HG02623 (cell line): ENCODE data around the gene PHLDB3.

Experiments used
- ATAC-seq: cut with Tn5 transposase; IDR thresholded peaks from one replicate; pipeline ENCODE4 v1.9.1; 2021; ENCODE audit warnings: moderate library complexity; ENCODE audit not compliant: unreplicated experiment

PHLDB3 gene

DNA sequence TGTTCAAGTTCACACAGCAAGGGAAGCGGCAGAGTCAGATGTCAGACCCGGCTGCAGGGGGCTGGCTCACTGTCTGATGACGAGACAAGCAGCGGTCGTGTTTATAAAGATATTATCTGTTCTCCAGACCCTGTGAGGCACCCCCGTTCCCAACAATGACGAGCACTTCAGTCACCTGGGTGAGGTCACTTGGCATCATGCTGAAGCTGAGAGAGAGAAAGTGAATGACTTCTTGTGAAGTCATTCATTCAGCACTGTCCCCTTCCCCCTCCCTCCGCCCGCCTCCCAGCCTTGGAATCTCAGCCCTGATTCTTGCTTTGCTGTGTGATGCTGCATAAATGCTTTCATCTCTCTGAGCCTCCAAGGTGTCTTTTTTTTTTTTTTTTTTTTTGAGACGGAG lies 34.3 kb downstream of the PHLDB3 start:
- ATAC-seq, result no peak

DNA sequence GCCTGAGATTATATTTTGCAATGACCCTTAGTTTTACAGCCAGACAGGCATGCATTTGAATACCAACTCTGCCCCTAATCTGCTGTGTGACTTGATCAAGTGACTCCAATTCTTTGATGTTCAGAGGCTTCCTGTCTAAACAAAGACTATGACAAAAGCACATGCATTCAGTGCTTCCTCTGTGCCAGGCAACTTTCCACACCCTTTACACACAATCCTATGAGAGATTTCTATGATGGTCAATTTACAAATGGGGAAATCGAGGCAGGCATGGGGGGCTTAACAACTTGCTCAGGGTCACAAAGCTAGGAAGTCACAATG lies 35.4 kb downstream of the PHLDB3 start:
- no peak for ATAC-seq

DNA sequence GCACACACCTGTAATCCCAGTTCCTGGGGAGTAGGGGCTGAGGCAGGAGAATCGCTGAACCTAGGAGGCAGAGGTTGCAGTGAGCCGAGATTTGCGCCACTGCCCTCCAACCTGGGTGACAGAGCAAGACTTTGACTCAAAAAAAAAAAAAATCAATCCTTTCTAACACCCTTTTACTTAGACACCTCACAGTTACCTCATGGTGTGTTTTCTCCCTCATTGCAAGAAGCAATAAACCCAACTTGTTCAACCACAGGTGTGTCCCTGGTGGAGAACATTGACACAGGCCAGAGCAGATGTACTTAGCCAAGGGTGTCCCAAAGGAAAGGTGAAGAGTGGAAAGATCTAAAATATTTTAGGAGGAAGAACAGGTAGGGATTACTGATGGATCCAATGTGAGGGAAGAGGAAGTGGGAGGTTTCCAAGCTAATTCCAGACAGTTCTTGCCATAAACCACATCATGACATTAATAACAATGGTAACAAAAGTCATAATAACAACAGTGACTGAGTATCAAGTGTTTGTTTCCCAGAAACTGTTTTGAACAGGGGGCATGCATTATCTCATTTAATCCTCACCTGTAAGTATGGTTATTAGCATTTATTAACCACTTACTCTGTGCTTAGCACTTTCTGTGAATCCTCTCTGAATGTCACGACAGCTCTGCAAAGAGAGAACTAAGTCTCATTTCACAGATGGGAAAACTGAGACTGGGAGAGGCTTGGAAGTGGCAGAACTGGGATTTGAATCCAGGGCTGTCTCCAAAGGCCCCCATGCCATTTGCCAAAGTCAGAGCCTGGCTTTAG lies 36.0 kb downstream of the PHLDB3 start:
- ATAC-seq, result no peak

DNA sequence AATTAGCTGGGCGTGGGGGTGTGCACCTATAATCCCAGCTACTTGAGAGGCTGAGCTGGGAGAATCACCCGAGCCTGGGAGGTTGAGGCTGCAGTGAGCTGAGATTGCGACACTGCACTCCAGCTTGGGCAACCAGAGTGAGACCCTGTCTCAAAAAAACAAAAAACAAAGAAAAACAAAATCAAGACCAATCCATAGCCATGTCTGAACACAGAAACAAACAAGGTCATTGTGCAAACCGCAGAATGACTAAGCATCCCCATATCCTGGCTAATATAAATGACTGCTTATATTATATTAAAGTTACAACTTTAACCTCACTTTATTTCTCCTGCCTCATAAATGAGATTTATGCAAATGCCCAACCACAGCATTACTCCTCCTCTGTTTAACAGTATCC lies 36.8 kb downstream of the PHLDB3 start:
- no peak for ATAC-seq

DNA sequence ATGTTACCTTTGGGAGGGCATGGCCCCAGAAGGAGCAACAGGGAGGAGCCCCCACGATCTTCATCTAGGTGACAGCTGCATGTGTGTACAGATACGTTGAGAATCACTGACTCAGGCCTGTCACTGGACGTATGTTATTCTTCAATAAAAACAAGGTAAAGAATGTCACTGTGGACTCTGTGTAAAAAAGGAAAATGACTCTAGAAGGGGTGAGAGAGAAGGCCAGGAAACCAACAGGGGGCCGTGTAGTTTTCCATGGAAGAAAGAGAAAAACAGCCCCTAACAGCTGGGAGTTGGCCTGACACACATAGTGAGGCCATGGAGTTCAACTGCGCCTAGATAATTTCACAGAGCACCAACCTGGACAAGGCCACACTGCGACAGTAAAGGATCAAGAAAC lies 37.3 kb downstream of the PHLDB3 start:
- ATAC-seq, result no peak

DNA sequence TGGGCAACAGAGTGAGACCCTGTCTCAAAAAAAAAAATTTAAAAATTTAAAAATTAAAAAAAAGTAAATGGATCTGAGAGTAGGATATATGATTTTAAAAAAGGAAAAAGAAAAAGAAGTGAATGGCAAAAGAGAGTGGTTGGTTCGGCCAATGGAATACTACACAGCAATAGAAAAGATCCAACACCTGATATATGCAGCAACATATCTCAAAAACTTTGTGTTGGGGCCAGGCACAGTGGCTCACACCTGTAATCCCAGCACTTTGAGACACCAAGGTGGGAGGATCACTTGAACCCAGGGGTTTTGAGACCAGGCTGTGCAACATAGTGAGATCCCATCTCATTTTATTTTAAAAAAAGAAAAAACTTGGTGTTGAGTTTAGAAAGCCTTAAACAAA lies 37.8 kb downstream of the PHLDB3 start:
- no peak for ATAC-seq

DNA sequence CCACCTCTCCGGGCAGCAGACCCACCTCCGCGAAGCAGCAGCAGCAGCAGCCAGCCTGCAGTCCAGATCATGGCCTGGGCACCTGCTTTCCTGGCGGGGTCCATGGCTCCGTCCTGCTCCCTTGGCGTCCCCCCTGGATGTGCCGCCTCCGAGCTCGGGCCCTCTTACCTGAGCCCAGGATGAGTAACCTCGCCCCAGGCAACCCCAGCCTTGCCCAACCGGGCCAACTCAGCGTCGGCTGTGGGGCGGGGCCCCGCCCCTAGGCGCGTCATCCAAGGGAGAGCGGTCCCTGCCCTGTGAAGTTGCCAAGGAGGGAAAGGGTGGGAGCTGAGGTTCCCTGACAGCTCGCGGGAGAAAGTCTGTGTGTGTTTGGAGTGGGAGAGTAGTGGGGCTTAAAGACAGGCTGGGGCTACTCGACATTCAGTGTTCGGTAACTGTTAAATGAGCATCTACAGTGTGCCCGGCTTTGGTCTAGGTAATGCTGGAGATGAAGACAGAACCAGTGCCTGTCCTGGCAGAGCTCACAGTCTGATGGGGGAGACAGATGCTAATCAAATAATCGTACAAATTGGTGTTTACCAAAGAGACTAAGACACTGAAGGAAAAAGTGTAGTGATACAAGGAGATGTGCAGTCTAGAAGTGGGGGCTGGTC lies 39.0 kb downstream of the PHLDB3 start, which contains the start of gene LYPD3:
LYPD3 (minus strand) TSS at position 141 of the 653 bp plus-strand sequence; CDS start at position 104, 37 bp downstream.
- ATAC-seq, result no peak

DNA sequence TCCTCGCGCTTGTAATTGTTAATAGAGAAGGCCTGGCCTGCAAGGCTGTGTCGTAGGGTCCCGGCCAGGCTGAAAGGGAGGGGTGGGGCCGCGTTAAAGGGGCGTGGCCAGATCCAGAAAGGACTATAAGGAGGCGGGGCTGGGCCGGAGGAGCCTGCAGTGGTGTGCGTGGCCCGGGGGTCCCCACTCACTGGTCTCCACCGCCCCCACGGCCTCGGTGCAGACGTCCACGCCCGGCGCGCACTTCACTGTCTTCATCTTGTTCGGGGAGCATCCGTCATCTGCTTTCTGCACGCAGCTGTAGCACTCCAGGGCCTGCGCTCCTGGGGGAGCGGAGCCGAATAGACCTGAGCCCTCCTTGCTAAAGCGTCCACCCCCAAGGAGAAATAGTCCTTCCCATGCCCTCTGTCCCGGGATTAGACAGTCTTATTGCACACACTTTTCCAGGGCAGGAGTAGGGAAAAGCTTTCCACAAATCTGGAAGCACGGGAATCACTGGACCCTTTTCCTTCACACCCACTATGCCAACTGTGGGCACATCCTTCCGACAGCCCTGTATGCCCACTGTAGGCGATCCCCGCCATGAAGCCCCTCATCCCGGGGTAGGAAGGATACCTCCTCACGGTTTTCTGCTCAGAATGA lies 40.3 kb downstream of the PHLDB3 start:
- peak; percentile 25 for ATAC-seq

DNA sequence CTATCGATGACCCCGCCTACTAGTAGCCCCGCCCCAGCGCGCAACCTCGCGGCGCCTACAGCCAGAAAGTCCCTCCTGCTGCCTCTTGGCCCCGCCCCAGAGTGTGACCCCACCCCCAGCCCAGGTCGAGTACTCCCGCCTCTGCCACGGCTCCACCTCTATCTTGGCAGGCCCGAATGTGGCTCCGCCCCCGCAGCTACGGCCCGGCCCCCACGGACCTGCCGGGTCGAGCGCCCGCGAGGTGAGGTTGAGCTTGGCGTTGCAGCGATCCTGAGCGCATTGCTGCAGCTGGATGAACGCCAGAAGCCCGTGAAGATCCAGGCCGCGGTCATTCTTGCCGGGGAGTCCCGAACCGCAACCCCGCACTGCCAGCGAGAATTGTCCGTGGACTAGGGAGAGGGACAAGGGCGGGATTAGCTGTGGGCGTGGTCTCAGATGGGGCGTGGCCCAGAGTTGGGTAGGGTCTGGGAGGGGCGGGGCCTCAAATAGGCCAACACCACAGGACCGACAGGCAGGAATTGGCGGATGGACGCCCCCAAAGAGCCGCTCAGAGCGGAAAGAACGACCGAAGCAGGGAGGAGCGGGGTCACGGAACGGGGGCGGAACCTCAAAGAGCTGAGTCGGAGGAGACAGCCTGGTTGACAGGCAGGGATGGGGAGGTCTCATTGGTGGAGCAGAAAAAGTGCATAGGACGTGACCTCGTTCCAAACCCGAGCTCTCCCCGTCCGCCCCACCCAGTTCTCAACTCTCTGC lies 41.0 kb downstream of the PHLDB3 start:
- peak; percentile 78 for ATAC-seq

DNA sequence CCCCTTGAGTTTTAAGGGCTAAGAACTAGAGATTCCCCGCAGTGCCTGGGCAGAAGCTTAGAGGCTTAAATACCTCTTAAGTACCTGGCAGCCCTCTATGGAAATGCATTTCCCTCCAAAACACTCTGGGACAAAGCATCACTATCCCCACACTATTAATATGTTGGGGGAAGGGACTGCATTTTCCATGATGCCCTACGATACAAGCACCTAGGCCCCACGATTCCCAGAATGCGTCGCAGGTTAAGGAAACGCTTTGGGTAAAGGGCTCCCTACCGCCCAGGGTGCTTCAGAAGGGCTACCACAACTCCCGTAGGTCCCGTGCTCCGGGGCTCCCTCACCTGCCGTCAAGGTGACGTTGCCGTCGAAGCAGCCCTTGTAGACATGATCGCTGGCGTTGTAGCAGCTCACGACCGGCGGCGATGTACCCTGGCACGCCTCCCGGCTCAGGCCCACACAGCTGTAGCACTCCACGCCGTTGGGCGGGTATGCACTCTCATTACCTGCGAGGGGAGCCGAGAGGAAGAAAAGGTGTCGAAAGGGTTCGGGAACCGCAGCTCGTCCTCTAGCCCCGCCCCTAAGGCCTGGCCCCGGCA lies 41.7 kb downstream of the PHLDB3 start:
- no peak for ATAC-seq

DNA sequence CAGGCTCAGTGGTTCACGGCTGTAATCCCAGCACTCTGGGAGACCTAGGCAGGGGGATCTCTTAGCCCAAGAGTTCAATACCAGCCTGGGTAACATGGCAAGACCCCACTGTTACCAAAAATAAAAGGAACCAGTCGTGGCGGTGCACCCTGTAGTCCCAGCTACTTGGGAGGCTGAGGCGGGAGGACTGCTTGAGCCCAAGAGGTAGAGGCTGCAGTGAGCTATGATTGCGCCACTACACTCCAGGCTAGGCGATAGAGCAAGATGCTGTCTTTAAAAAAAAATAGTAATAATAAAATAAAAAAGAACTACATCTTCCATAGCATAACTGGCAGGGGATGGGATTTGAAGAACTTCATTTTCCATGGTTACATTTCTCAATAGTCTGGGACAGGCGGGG lies 42.2 kb downstream of the PHLDB3 start:
- ATAC-seq, result no peak

DNA sequence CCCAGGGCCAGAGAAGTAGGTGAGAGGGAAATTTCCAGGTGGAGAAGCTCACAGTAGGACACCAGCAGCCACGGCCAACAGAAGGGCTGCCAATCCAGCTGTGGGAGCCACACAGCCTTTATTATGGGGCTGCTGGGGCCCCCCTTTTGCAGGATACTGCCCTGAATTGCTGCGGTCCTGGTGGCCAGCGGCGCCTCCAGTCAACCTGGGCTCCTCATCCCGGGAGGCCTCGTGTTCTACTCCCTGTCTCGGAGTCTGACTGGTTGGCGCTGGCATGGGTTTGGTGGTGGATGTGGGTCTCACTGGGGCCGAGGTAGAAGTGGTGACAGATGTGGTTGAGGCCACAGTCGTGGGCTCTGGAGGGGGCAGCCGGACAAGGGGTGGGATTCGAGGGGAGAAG lies 43.2 kb downstream of the PHLDB3 start:
- ATAC-seq, result no peak

DNA sequence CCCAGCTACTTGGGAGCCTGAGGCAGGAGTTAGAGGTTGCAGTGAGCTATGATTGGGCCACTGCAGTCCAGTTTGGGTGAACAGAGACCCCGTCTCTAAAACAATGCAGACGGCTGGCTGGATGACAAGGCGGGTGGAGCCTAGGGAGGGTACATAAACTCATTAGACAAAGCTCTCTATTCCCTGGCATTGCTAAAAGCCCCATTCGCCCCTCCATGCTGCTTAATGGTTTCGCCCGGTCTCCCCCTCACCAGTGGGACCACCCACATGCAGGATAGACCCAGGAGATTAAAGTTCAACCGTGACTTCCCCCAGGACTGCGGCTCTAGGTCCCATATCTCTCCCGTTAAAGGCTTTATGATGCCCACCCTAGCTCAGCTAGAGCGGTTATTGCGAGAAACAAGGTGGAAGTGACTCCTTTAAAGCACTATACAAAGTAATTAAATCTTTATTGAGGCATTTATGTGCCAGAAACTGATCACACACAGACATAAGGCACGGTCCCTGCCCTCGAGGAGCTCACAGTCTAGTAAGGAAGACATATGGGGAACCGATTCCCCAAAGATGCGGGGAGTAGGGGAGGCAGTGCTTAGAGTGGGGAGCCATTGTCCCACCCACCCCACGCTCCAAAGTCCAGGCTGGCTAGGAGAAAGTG lies 44.1 kb downstream of the PHLDB3 start:
- no peak for ATAC-seq

DNA sequence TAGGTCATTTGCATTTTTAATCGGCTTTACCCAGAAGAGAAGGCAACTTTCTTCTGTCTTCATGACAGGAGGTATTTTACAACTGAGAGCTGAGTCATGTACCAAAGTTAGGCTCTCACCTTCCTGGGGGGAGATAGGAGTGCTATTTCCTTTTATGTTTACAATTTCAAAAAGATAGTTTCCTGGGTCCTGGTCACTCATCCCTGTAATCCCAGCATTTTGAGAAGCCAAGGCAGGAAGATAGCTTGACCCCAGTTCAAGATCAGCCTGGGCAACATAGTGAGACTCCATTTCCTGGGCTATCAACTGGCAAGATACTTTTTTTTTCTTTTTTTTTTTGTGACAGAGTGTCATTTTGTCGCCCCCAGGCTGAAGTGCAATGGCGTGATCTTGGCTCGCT lies 46.7 kb downstream of the PHLDB3 start:
- no peak for ATAC-seq

DNA sequence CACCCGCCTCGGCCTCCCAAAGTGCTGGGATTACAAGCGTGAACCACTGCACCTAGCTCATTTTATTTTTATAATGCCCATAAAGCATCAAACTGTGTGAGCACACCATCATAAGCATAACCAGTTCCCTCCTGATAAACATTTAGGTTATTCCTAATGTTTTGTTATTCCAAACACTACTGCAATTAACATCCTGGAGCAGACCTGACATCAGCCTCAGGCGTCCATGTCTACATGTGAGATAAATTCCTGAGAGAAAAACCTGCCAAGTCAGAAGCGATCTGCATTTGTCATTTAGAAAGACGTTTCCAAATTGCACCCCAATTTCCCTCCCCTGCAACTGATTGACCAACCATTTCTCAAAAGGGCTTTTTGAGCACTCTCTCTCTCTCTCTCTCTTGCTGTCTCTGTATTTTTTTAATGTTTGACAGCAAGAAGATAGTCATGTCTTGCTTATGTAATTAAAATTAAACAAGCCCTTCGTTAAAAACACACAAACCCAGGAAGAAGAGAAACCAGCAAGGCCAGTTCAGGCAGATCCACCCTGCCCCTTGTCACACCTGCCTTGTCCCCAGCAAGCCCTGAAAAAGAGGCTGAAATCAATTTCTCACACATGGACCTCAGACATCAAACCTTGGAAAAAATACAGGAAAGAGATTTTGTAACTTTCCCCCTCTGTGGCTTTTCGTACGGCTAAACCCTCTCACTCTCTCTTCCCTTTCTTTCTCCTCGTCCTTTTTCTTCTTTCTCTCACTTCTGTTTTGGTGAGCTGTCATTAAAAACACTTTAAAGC lies 49.0 kb downstream of the PHLDB3 start:
- no peak for ATAC-seq

DNA sequence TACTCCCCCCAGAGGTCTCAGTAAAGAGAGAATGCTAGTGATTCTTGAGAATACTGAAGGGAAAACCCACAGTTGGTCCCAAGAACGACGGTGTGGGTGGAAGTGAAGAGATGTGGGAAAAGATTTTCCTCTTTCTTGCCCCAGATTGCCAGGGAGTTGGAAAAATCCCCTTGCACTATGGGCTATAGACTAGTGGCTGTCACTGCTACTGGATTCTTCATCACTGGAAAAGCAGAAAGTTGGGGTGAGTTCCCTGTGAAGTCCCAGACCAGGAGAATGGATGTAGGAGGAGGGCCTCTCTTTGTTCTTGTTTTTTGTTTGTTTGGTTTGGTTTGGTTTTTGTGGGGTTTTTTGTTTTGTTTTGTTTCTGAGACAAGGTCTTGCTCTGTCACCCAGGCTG lies 50.5 kb downstream of the PHLDB3 start:
- no peak for ATAC-seq

DNA sequence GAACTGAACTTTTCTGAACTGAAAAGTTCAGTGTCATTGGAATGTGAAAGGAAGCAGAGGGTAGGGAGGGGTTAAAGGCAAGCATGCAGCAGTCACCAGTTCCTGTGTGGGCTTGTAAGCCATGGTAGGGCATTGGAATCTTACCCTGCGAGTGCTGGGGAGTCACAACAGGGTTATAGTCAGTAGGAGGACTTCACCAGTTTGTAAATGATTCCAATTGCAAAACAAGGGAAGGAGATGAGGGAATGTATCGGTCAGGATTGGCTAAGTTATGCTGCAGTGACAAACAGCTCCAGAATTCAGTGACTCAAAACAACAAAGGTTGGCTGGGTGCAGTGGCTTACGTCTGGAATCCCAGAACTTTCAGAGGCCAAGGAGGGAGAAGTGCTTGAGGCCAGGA lies 52.0 kb downstream of the PHLDB3 start:
- ATAC-seq, result no peak

DNA sequence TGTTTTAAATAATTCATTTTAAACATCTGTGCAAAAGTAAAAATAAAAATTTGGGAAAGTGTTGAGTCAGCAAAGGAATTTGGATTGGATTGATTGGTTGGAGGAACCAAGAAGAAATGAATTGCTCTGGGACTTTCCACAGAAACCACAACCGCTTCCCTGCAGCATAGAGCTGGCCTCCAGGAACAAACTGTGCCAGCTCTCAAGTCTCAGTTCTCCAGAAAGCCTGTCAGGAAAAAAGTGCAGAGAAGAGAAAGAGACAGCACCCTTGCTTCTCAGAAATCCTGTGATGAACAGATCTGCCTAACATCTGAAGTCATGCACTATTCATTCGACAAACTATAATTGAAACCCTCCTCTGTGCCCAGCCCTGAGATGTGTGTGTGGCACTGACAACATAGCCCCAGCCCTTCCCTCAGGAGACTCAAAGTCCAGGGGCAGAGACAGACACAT lies 54.0 kb downstream of the PHLDB3 start:
- no peak for ATAC-seq

DNA sequence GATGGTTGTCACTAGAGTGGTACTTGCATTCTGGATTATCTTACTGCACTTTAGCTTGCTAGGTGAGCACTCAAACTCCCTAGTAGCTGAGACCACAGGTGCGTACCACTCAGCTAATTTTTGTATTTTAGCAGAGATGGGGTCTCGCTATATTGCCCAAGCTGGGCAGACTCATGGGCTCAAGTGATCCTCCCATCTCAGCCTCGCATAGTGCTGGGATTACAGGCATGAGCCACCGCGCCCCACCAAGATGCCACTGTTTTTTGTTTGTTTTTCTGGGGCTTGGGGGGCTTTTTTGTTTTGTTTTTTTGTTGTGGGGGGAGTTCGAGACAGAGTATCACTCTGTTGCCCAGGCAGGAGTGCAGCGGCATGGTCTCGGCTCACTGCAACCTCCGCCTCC lies 56.9 kb downstream of the PHLDB3 start:
- no peak for ATAC-seq
